Measurements from ENCODE around the gene TNFRSF9. TPM values are rescaled to one million over a fixed set of nuclear protein-coding genes. Genes with fewer than 3 reads are reported as not detected.

Gene TNFRSF9
- total RNA-seq, result 10 to 100 TPM in 1 of 7 donors, 1 to 10 TPM in 6; 2.5 to 11.7 (median 3.3) TPM
- 1 to 10 TPM; 2.2 to 6.3 (median 4.0) TPM for polyA plus RNA-seq
- long read RNA-seq, donor 1, result 0 reads
- long read RNA-seq, donor 2, result 0 reads

GRCh38 chr1:7940745-7941436 is at the start of gene TNFRSF9:
TNFRSF9 (minus strand) TSS chr1:7940839; CDS start chr1:7939994, 845 bp downstream.
- Histone ChIP-seq H3K27me3 (replicated peaks in 1 of 7) (peaks cover 0 to 39% (median 3%) of the 10 kb centered on the region in 7 donors), H3K4me1 (peaks cover 12 to 62% (median 38%) of the 10 kb centered on the region in 6 donors), H3K27ac (peak within 1 kb of the TSS in 7 of 8 donors; percentile 22 to 94 (median 77)), H3K36me3 (no peaks in the 10 kb centered on the region), H3K4me3 (peak within 1 kb of the TSS in 4 of 8 donors; percentile 28 to 61 (median 32)), H3K9me3 (no peaks in the 10 kb centered on the region)
- 48 to 57% (median 51%) methylated on average over 14 of the region's 14 CpGs for WGBS, 5 donors
- no peak for TF ChIP-seq POLR2AphosphoS5 (IDR thresholded peaks at IDR 0.05)
- TF ChIP-seq POLR2A (IDR thresholded peaks at IDR 0.05), result no peak
- TF ChIP-seq CTCF (IDR thresholded peaks at IDR 0.05 in 8 of 11, conservative IDR thresholded peaks at IDR 0.05 in 3 of 11), result no peak
- intact Hi-C loops (cut with DNase I; ENCODE audit: low total_unique reads), result no loop called here
- no peak for DNase-seq

GRCh38 chr1:7989762-7990428 is 49.3 kb upstream of the TNFRSF9 start:
- intact Hi-C loops (cut with DNase I; ENCODE audit: low total_unique reads), result no loop called here
- H3K27ac ChIP-seq, result peak overlapping the region in 1 of 8 donors; percentile 40
- no peaks in the 10 kb centered on the region for H3K4me1 ChIP-seq
- H3K36me3 ChIP-seq, result peaks cover 0 to 53% (median 24%) of the 10 kb centered on the region in 6 donors
- no peaks in the 10 kb centered on the region for H3K9me3 ChIP-seq
- 74 to 89% (median 82%) methylated on average over 2 of the region's 2 CpGs for WGBS, 5 donors
- no peak overlapping the region for H3K4me3 ChIP-seq
- no peak for DNase-seq
- H3K27me3 ChIP-seq (replicated peaks in 1 of 7), result no peaks in the 10 kb centered on the region
- TF ChIP-seq POLR2A (IDR thresholded peaks at IDR 0.05) (no peak), CTCF (IDR thresholded peaks at IDR 0.05 in 8 of 11, conservative IDR thresholded peaks at IDR 0.05 in 3 of 11) (no peak), POLR2AphosphoS5 (IDR thresholded peaks at IDR 0.05) (no peak)

- no peak overlapping the region for H3K27ac ChIP-seq
- 67 to 91% (median 81%) methylated on average over 1 of the region's 1 CpG for WGBS, 5 donors
- intact Hi-C loops (cut with DNase I; ENCODE audit: low total_unique reads), result no loop called here
- peaks cover 0 to 66% (median 36%) of the 10 kb centered on the region in 6 donors for H3K36me3 ChIP-seq
- no peaks in the 10 kb centered on the region for H3K9me3 ChIP-seq
- no peak overlapping the region for H3K4me3 ChIP-seq
- no peaks in the 10 kb centered on the region for H3K4me1 ChIP-seq
- no peak for DNase-seq
- H3K27me3 ChIP-seq (replicated peaks in 1 of 7), result no peaks in the 10 kb centered on the region
- TF ChIP-seq CTCF (IDR thresholded peaks at IDR 0.05 in 8 of 11, conservative IDR thresholded peaks at IDR 0.05 in 3 of 11) (no peak), POLR2A (IDR thresholded peaks at IDR 0.05) (no peak), POLR2AphosphoS5 (IDR thresholded peaks at IDR 0.05) (no peak)
Measured at GRCh38 chr1:7988576-7988975, 47.9 kb upstream of the TNFRSF9 start.

- Histone ChIP-seq H3K27ac (no peak overlapping the region), H3K9me3 (no peaks in the 10 kb centered on the region), H3K4me3 (no peak overlapping the region), H3K27me3 (replicated peaks in 1 of 7) (no peaks in the 10 kb centered on the region), H3K4me1 (peaks cover 0 to 10% (median 2%) of the 10 kb centered on the region in 6 donors), H3K36me3 (peaks cover 0 to 77% (median 44%) of the 10 kb centered on the region in 6 donors)
- TF ChIP-seq POLR2AphosphoS5 (IDR thresholded peaks at IDR 0.05), result no peak
- TF ChIP-seq POLR2A (IDR thresholded peaks at IDR 0.05), result no peak
- TF ChIP-seq CTCF (IDR thresholded peaks at IDR 0.05 in 8 of 11, conservative IDR thresholded peaks at IDR 0.05 in 3 of 11), result no peak
- no peak for DNase-seq
- WGBS, 5 donors, result 91 to 98% (median 96%) methylated on average over 7 of the region's 7 CpGs
- intact Hi-C loops (cut with DNase I; ENCODE audit: low total_unique reads), result no loop called here
Measured at GRCh38 chr1:7987528-7987927, 46.9 kb upstream of the TNFRSF9 start.
